Forelimb muscle (tissue), 1 donor: ENCODE measurements around the gene PARP16. TPM values are rescaled to one million over a fixed set of nuclear protein-coding genes. Genes with fewer than 3 reads are reported as not detected.
"Not testable (repeated sequence)": the region's sequence is repeated elsewhere in the genome, so short reads cannot be mapped to it uniquely, and the experiment has no call there.

ENCODE experiments used
- DNase-seq: peaks from one replicate; pipeline ENCODE4 v3.0.0-alpha.2; 2013; ENCODE audit warnings: low read depth
- polyA plus RNA-seq: library from polyadenylated mRNA; unstranded; fragments of 120-200 nt; gene quantifications from one replicate; pipeline ENCODE4 v1.2.1, GENCODE V29; 2013; ENCODE audit not compliant: insufficient read length

PARP16 gene
- polyA plus RNA-seq, 1 donor = 13.0 TPM

DNA sequence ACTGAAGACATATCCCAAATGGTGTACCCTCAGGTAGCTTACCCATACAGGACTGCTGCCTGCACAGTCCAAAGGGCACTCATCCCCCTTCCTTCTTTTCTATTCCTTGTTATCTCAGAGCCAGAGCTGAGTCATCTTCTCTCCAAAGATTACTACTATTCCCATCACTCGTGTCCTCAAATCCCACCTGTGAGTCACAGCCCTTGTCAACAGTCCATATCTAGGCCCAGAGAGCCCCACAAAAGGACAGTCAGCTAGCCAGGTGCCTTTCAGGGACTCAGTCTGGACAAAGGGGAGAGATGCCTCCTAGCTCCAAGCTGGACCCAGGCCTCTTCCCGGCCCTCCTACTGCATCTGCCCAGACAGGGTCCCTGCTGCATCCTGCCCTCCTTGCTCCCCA, 11.0 kb downstream of the PARP16 start:
- DNase-seq = no peak

DNA sequence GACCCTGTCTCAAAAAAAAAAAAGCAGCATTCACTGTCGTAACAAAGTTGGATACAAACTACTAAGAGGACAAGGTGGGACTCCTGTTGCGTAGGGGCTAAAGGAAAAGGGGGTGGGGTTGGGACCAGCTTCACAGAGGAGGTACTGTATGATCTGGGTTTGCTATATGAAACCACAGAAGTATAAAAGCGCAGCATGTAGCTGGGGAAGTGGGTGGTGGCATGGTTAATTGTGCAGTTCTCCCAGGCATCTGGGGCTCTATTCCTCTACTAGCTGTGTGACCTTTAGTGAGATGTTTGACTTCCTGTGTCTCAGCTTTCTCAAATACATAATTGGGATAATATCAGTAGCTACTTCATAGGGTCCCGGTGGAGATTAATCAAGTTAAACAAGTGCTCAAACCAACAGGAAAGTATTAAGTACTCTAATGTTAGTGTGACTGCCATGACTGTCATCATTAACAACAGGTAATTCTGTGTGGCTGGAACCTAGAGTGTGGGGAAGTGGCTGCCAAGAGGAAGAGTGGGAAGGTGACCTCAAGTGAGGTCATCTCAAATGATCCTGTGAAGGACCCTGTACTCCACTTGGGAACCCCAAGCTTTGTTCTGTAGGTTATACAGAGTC, 11.5 kb downstream of the PARP16 start:
- no peak for DNase-seq

DNA sequence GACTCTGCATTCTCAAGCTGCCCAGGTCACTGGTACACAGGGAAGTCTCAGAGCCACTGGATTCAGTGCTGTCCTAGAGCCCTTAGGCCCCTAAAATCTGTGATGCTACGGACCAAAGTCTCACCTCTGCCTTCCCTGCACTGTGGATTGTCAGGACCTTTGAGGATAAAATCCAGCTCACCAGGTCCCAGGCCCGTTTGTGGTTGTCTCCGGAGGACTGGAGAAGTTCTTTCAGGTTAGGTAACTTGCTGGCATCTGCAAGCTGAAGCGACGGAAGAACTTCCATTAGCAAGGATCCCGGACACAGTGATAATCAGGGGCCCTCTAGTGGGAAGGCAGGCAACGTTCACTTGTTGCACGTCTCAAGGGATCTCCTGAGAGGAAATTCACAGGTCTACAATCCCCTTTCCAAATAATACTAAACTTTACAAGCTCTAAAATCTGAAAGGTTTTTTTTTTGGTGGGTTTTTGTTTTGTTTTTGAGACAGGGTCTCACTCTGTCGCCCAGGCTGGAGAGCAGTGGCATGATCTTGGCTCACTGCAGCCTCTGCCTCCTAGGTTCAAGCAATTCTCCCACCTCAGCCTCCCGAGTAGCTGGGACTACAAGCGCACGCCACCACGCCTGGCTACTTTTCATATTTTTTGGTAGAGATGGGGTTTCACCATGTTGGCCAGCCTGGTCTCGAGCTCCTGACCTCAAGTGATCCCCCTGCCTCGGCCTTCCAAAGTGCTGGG, 15.7 kb downstream of the PARP16 start:
- DNase-seq = not testable (repeated sequence)

DNA sequence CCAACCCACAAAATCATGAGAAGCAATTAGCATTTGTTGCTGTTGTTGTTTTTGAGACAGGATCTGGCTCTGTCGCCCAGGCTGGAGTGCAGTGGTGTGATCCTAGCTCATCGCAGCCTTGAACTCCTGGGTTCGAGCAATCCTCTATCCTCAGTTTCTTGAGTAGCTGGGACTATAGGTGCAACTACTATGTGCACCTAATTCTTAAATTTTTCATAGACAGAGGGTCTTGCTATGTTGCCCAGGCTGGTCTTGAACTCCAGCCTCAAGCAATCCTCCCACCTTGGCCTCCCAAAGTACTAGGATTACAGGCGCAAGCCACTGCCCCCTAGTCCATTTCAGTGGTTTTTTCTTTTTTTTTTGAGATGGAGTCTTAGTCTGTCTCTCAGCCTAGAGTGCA, 18.3 kb downstream of the PARP16 start:
- DNase-seq = no peak

DNA sequence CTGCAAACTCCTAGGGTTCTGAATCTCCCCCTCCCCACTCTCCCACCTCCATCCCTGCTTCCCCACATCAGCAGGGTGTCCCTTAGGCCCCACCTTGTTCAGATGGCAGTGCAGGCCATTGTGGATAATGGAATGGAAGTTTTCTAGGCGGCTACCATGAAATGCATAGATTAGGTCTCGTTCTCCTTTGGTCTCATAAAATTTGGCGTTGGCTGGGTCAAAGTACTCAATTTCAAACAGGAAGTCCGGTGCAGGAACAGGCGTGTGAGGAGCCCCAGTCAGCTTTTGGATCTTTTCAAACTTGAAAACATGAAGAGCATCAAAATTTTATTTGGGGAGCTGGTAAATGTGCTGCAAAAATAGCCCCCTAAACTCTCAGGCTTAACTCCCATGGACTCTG, 20.2 kb downstream of the PARP16 start:
- DNase-seq = no peak

DNA sequence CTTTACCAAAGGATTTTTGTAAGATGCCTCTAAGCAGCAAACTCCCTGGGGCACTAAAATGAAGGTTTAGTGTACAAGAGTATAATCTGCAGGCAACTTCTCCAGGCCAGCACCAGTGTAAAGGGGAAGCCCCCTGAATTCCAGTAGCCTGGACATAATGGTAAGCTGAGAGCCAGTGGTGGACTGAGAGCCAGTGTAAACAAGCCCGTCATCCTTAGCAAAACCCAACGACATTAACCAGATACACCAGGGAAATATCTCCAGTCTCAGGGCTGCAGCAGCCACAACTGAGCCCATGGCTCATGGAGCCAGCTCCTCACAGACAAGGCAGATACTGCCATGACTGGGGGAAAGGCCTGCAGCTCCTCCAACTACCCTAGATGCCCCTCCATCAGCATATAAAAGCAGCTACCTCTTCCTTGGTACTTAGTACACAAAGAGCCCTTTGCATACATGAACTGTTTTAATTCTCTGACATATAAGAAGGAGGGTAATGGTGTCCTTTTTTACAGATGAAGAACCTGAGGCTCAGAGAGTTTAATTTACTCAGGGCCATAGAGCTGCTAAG, 21.7 kb downstream of the PARP16 start:
- no peak for DNase-seq

DNA sequence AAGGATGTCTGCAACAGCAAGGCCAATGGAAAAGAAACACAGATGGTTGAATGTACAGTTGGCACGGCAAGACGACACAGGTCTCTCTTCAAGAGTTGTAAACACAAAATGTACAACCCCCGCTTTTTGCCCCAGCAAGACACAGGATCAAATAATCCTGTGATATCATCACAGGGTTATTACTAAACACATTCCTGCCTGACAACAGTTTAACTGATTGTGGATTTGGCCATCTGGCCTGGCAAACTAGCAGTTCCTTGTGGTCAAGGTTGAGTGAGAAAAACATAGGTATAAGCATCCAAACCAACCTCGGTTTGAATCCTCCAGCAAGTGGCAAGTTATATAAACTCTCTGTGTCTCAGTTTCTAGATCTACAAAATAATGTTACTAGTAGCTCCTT, 23.4 kb downstream of the PARP16 start:
- no peak for DNase-seq

DNA sequence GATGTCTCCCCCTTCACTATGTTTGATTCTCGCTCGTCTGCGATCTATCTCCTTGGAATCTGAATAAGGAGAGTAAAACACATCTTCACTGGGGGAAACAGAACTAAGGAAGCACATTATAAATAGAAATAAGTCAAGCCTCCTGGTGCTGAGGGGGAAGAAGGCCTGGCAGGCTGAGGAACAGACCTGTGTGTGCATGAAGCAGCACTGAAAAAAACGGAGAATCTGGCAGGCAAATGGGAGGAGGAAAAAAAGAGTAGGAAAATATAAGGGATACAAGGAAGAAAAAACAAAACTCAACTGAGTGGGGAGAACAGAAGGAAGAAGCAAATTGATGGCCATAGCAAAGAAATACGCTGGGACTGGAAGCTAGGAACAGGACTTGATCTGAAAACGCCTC, 25.7 kb downstream of the PARP16 start:
- no peak for DNase-seq

DNA sequence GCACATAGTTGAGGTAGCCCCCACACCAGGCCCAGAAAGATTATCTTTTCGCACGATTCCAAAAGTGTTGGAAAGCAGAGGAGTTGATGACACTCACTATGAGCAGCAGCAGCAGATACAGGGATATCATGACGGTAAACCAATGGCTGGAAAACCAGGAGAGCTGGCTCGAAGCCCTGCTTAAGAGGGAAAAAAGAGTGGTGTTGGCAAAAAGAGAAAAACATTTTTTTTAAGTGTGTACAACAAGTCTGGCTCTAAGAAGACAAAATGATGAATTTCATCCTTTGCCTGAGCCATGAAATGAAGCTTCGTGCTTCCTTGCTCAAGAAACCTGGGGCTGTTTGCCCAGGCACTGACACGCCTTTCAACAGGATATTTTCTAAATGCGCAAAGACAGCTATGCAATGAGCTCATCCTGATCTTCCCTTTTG, 27.3 kb downstream of the PARP16 start:
- peak; percentile 76 for DNase-seq

DNA sequence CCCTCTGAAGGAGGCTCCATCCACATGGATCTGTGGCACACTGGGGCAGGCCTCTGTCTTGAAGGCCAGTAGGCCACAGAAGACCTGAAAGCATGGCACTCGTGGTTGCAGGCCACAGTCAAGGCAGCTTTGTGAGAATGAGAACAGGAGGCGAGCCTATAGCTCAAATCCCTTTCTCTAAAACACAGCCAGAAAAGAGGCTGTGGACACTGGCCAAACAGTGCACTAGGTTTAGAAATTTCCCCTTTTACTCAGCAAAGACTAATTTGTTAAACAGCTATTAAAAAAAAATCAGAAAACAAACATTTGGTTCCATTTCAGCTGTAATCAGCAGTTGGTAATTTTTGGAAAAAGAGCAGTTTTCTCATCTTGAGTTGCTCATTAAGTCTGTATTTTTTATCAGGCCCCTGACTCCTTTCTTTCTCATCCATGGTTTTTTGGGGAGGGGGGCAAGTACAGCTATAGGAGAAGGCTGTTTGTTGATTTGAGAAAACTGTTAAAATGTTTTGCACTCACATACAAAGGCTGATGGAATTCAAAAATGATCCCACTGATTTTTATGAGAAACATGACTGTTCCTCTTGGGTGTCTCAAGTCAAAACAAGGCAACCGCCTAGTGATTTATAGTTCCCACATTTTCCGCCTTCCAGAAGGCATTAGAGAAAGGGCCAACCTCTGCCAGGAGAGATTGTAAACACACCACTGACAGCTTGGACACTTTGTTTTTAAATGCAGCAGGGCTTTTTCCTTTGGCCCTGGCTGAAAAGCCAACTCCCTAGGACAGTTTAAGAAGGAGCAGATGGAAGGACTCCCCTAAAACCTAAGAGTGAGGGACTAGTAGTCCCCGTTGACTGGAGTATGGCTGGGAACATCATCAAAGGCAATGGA, 28.1 kb downstream of the PARP16 start:
- DNase-seq = no peak

DNA sequence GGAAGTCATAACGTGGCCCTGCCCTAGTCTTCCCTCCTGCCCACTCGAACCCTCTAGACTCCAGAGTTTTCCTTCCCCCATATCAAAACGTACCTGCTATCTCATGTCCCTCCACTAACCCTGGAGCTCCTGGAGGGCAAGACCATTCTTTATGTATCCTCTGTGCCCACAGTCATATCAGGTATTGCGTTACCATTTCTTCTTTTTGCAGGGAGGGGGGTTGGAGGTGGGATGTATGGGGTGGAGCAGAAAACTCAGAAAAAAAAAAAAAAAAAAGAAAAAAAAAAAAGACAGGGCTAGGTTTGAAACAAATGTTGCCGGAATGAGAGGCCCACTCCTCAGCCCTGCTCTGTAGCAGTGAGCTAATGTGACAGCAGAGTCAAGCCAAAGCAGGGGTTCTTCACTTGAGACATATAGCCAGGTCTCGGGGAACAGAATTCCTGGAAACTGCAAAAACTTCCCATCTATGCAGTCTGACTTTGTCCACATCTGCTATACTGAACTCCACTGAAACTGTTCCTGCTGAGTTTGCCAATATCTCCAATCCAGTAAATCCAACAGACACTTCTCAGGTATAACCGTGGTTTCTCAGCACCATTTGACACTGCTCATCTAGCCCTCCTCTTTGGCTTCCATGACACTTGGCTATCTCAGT, 31.1 kb downstream of the PARP16 start:
- no peak for DNase-seq

DNA sequence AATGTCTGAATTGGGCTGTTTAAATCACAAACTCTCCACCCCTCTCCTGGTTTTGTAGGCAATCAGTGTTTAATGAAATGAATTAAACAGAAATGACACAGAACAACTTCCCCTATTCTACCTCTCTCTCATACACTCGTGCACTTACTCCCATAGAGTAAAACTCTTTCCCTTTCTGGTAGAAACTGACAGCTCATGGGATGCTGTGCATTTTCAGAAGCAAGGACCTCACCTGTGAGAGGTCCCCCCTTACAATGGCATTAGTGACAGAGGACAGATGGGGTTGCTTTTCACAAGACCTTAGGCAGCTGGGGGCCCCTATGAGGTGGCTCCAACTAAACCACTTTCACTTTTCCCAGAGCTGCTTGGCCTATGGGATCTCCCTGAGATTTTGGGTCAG, 31.9 kb downstream of the PARP16 start:
- DNase-seq = no peak

DNA sequence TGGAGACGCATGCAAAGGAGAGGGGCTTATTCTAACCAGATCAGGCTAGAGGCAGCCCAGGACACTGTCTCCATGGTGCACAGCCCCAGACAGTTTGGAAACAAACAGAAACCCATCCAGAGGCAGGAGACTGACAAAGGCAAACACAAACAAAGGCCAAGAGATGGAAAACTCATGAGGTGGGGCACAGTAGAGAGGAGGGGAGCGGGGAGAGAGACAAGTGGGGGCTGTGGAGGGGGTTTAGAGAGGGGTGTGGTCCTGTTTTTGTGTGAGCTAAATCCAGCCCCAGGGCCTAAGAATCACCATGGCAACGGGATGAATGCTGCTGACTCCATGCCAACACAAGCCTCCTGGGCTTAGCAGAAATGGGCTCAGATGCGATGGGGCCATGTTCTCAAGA, 32.3 kb downstream of the PARP16 start:
- no peak for DNase-seq

DNA sequence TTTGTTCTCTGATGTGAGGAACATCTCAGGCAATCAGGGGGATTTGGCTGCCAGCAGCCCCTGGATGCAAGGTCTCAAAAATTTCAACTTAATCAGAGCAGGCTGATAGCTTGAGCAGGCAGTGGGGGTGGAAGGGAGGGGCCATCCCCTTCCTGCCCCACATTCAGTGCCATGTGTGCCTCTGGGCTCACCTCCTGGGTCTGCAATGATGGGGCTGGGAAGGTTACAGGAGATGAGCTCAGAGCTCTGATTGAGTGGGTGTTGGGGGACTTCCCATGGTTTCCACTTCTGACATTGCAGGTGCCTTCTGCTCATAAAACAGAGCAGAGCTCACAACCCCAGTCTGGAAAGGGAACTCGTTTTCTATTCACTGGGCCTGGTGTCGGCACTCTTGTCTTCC, 37.0 kb downstream of the PARP16 start:
- DNase-seq = no peak

DNA sequence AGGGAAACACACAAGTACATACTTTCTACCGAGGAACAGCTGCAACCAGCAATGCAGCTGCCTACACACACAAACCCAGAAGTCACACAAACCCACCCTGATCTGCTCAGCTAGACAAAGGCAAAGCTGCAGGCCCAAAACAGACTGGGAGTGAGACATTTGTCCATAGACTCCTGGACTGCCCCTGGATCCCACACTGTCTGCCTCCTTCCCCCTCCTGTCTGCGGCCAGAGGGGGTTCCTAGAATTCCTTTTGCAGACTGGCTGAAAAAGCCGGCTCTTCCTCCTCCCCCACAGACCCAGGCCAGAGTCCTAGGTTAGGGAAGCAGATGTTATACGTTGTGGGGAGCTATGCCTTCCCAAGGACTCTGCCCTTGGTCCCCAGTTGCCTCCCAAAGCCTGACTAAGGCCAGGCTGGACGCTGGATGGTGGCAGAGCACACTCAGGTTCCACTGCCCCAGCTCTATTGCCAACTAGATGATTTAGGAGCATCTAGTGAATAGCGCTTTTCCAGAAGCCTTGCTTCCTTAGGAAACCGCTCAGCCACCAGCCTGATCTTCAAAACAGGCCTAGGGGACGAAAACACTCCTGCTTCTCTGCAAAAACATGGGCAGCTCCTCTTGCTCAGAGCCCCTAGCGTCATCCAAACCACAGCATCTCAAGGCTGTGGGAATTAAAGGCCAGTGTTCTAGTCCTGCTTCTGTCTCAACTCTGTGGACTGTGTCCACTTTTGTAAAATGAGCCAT, 38.0 kb downstream of the PARP16 start:
- DNase-seq = no peak

DNA sequence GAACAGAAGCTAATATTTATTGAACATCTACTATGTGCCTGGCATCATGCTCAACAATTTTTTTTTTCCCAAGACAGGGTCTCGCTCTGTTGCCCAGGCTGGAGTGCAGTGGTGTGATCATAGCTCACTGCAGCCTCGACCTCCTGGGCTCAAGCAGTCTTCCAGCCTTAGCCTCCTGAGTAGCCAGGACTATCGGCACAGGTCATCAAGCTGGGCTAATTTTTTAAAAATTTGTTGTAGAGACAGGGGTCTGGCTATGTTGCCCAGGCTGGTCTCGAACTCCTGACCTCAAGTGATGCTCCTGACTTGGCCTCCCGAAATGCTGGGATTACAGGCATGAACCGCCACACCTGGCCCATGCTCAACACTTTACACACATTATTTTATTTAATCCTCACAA, 39.7 kb downstream of the PARP16 start:
- DNase-seq = no peak

DNA sequence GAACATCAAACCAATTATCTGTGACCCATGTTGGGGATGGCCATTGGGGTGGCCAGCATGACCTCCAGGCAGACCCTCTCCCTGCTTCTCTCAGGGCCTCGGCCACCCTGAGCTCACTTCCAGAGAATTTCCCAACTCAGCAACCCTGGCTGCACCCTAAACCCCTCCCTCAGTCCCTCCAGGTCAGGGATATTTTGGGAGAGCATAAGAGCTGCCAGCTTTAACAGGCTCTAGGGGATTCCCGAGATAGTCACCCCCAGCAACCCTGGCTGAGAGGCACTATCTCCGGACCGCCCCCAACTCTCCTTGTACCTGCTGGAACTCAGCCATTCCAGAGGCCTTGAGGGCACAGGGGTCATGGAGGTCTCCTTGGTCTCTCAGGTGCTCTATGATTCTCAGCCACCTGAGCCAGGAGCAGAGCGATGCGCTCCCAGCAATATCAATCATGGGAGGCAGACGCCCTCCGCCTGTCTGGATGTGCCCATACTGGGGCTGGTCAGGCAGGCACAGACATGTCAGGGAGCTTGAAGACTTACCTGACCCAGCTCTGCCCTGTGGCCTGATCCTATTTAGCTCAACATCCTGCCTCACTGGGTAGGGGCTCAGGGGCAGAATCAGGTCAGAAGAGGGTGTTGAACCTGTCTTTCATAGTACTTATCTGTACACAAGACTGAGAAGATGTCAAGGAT, 40.5 kb downstream of the PARP16 start:
- no peak for DNase-seq

DNA sequence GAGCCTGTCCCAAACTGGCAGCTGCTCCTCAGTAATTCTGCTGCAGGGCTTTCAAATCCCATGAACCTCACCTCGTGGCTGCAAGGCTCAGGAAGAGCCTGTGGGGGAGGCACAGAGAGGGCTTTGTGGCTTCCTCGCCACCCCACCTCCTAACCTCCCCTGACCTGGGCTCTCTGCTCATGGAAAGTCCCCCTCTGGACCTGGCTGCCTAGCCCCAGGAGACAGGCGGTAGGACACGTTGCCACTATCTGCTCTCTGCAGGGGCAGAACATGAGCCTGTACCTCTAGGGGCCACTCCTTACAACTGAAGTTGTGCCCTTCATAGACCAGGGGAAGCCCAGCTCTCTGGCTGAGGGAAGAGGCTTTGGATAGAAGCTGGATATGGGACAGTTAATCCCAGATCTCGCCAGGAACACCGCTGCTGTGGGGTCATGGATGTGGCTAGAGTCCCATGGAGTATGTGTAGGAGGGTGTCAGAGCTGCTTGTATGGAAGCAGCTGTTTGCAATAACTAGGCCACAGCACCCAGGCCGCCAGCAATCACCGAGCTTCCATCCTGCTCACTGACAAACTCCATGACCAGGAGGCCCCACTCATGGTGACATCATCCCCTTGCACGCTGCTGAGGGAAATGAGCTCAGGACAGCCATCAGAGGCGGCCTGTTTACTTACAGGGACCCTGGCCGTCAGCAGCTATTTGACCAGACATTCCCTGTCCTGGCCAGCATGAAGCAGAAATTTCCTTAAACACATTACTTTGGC, 41.4 kb downstream of the PARP16 start:
- peak; percentile 77 for DNase-seq

DNA sequence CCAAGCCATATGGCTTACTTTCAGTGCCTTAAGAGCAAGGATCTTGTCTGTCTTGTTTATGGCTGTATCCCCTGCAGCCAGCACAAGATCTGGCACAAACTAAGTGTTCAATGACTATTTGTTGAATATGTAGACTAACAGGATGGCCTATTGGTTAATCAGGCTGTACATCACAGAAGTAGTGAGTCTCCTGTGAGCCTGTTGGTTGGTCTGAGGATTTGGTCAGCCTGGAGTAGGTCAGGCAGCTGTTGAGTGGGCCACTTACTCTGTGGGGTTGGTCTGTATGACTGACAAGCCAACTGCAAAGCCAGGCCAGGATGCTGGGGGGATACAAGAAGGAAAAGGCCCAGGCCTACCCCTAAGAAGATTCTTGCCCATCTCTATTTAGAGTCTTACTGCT, 42.0 kb downstream of the PARP16 start:
- no peak for DNase-seq

DNA sequence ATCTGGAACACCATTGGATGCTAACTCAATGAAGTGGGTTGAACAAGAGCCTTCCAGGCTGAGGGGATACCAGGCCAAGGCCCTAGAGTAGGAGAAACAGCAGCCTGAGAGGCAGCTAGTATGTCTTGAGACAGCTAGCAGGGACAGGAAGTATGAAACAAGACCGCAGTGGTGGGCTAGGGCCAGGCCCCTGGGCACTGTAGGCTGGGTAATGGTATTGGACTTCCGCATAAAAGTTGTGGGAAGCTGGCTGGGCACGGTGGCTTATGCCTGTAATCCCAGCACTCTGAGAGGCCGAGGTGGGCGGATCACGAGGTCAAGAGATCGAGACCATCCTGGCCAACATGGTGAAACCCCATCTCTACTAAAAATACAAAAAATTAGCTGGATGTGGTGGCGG, 50.2 kb downstream of the PARP16 start:
- not testable (repeated sequence) for DNase-seq
